Kidney (tissue), 14 donors: ENCODE results near the gene SPTLC3. TPM values are rescaled to one million over a fixed set of nuclear protein-coding genes. Genes with fewer than 3 reads are reported as not detected.

ENCODE experiments used
- DNase-seq, 5 donors: peaks; one replicate each; pipeline ENCODE4 v3.0.0-alpha.2; 2013 to 2020
- FAIRE-seq: peaks from 2 replicates; lab custom pipeline; 2012; peaks lifted over from hg19 to GRCh38; lab: Jason Lieb, UNC
- H3K27ac ChIP-seq, 2 donors: one replicate each; pipeline ENCODE4 v1.7.0; 2013; ENCODE audit warnings: low read depth in 2 of 2, low read length in 2 of 2, inconsistent platforms in 1 of 2
- H3K27me3 ChIP-seq: one replicate; pipeline ENCODE4 v1.7.1; 2013; ENCODE audit warnings: low read length, inconsistent platforms; ENCODE audit not compliant: control insufficient read depth, insufficient read depth
- H3K36me3 ChIP-seq, 3 donors: one replicate each; pipeline versions ENCODE4 v1.7.0 to v1.7.1; 2013; ENCODE audit warnings: low read length in 3 of 3, control low read depth in 1 of 3, inconsistent platforms in 1 of 3; ENCODE audit not compliant: insufficient read depth in 3 of 3, control insufficient read depth in 2 of 3
- H3K4me1 ChIP-seq, 3 donors: one replicate each; pipeline versions ENCODE4 v1.7.0 to v1.7.1; 2013; ENCODE audit warnings: low read length in 3 of 3, inconsistent platforms in 1 of 3, low read depth in 1 of 3; ENCODE audit not compliant: control insufficient read depth in 2 of 3, insufficient read depth in 2 of 3
- H3K4me3 ChIP-seq, 3 donors: one replicate each; pipeline versions ENCODE4 v1.7.0 to v1.8.1; 2013; ENCODE audit warnings: low read length in 3 of 3, control low read depth in 1 of 3, inconsistent platforms in 1 of 3
- H3K9ac ChIP-seq, 3 donors: one replicate each; pipeline versions ENCODE4 v1.7.0 to v1.7.1; 2013; ENCODE audit warnings: low read length in 3 of 3, control low read depth in 1 of 3, inconsistent platforms in 1 of 3
- H3K9me3 ChIP-seq, 3 donors: one replicate each; pipeline versions ENCODE4 v1.7.0 to v1.7.1; 2013; ENCODE audit warnings: low read length in 3 of 3, control low read depth in 1 of 3, inconsistent platforms in 1 of 3; ENCODE audit not compliant: control insufficient read depth in 2 of 3, insufficient read depth in 1 of 3
- intact Hi-C: fragments of 100-400 bp; cut with DNase I; formaldehyde crosslinking; loops from one replicate; pipeline ENCODE4 v1.11.1; 2022
- polyA plus RNA-seq: library from polyadenylated mRNA; stranded (reverse); fragments of 350-450 nt; fragmentation: Illumina TruSeq; extraction: RNeasy Lipid Tissue Mini Kit (QIAGEN cat#74804); gene quantifications from one replicate; pipeline ENCODE4 v1.2.3, GENCODE V29; 2014; ENCODE audit warnings: low read depth, low replicate concordance; ENCODE audit not compliant: insufficient read depth
- total RNA-seq: library from RNA; stranded (reverse); fragmentation: NEBNext Ultra II Directional; extraction: Animal tissue kit (Norgen Biotek cat#: 25700); gene quantifications from one replicate; pipeline ENCODE4 v1.2.1, GENCODE V29; 2021
- TF ChIP-seq, protein P1 (sequence below): IDR thresholded peaks from 3 replicates; pipeline ENCODE4 v1.5.1; 2012; ENCODE audit warnings: mild to moderate bottlenecking, moderate library complexity, borderline replicate concordance; ENCODE audit not compliant: insufficient read depth; ENCODE audit errors: extremely low read depth
- donor health status: control.
- donor health status: control.
- donor health status: control.
- donor health status: control.
- donor health status: control.
- donor health status: DM: yes; HTN: yes; CAD: no.
- donor health status: Normal renal cell carcinoma (clear cell type).

Gene SPTLC3
- total and polyA plus RNA-seq, 2 donors from 2014 or later, result 7.1 to 65.9 TPM

DNA sequence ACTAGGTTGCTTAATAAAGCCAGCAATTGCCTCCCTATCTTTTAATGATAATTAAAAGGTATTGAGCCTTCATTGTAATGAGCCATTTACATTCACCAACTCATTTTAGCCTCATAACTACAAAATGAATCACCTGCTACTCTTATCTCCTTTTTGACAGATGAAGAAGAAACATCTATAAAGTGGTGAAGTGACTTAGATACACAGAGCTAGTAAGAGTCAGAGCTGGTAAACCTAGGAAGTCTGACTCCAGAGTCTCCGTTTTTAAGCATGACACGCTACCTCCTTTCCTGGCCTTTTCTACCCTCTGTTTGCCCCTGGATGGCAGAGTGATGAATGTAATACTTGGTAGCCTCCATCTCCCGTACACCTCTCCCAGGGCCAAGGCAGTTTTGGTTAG lies 93.5 kb downstream of the SPTLC3 start:
- Histone ChIP-seq H3K27ac (no peak overlapping the region), H3K9ac (no peak overlapping the region), H3K9me3 (no peaks in the 10 kb centered on the region), H3K27me3 (no peaks in the 10 kb centered on the region), H3K4me3 (no peak overlapping the region), H3K4me1 (peaks cover 0 to 10% (median 0%) of the 10 kb centered on the region in 3 donors), H3K36me3 (no peaks in the 10 kb centered on the region)
- DNase-seq (no peak), FAIRE-seq (no peak)
- intact Hi-C loops, result no loop called here
- TF ChIP-seq, protein P1, sequence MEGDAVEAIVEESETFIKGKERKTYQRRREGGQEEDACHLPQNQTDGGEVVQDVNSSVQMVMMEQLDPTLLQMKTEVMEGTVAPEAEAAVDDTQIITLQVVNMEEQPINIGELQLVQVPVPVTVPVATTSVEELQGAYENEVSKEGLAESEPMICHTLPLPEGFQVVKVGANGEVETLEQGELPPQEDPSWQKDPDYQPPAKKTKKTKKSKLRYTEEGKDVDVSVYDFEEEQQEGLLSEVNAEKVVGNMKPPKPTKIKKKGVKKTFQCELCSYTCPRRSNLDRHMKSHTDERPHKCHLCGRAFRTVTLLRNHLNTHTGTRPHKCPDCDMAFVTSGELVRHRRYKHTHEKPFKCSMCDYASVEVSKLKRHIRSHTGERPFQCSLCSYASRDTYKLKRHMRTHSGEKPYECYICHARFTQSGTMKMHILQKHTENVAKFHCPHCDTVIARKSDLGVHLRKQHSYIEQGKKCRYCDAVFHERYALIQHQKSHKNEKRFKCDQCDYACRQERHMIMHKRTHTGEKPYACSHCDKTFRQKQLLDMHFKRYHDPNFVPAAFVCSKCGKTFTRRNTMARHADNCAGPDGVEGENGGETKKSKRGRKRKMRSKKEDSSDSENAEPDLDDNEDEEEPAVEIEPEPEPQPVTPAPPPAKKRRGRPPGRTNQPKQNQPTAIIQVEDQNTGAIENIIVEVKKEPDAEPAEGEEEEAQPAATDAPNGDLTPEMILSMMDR, result no peak

DNA sequence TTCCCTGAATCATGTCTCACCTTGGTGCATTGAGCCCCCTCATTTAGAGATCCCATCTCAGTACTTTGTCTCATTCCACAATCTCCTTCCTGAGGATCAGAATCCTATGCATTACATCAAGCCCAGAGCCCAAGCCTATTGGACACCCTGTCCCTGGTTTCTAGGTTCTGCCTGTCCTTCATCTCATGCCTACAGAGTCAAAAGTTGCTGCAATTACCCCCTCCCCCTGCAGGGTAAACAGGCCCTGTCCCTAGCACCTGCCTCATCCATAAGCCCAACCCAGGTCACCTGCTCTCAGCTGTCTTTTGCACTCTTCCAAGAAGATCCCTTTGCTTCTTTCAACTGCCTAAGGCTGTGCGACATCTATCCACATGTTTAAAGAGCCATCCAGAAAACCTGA lies 93.9 kb downstream of the SPTLC3 start:
- no peak overlapping the region for H3K27ac ChIP-seq
- no peak overlapping the region for H3K4me3 ChIP-seq
- H3K4me1 ChIP-seq, result peaks cover 0 to 10% (median 0%) of the 10 kb centered on the region in 3 donors
- H3K9ac ChIP-seq, result no peak overlapping the region
- TF ChIP-seq, protein P1, result no peak
- DNase-seq (no peak), FAIRE-seq (no peak)
- intact Hi-C loops, result no loop called here
- no peaks in the 10 kb centered on the region for H3K36me3 ChIP-seq
- no peaks in the 10 kb centered on the region for H3K27me3 ChIP-seq
- no peaks in the 10 kb centered on the region for H3K9me3 ChIP-seq

GRCh38 chr20:13105039-13105438 lies 96.3 kb downstream of the SPTLC3 start:
- intact Hi-C loops, result loop anchor here (5.0 kb wide), 1 partner anchor 133 kb away; no protein-coding TSS in a partner anchor
- FAIRE-seq, result no peak
- TF ChIP-seq, protein P1, result no peak

DNA sequence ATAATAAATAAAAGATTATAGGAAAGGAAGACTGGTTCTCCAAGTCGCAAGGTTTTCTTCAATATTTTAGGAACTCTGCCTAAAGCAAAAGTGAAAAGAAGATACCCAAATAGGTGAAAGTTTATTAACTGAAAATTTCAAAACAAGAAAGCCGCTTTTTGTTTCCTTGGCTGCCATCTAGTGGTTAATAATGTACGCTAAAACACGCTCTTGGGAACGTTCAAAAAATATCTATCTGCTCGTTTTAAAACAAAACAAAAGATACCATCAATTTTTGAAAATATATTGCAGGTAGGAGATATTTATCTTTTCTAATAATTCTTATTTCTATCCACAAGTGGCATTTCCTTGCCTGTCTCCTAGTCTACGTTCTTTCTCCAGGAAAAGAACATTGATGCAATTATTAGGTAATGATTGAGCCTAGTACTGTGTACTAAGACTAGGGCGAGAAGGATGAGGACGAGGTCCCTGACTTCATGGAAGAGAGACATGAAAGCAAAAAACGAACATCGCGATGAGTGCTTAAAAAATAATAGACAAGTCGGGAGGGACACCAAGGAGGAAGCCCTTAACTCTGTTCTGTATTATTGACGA lies 97.2 kb downstream of the SPTLC3 start:
- TF ChIP-seq, protein P1, result peak; percentile 61
- H3K4me1 ChIP-seq, result peaks cover 0 to 6% (median 0%) of the 10 kb centered on the region in 3 donors
- no peak overlapping the region for H3K4me3 ChIP-seq
- H3K36me3 ChIP-seq, result peaks cover 0 to 4% (median 0%) of the 10 kb centered on the region in 3 donors
- DNase-seq, result peak in 2 of 5 donors; percentile 42 to 64
- FAIRE-seq, result peak; percentile 86
- no peaks in the 10 kb centered on the region for H3K27me3 ChIP-seq
- intact Hi-C loops, result loop anchor here (5.0 kb wide), 1 partner anchor 134 kb away; no protein-coding TSS in a partner anchor
- H3K27ac ChIP-seq, result no peak overlapping the region
- no peaks in the 10 kb centered on the region for H3K9me3 ChIP-seq
- no peak overlapping the region for H3K9ac ChIP-seq

More at GRCh38 chr20:13105039-13105438, 96.3 kb downstream of the SPTLC3 start:
- Histone ChIP-seq H3K9ac (no peak overlapping the region), H3K27me3 (no peaks in the 10 kb centered on the region), H3K36me3 (peaks cover 0 to 4% (median 0%) of the 10 kb centered on the region in 3 donors), H3K4me1 (peaks cover 0 to 6% (median 0%) of the 10 kb centered on the region in 3 donors), H3K9me3 (no peaks in the 10 kb centered on the region), H3K27ac (no peak overlapping the region), H3K4me3 (no peak overlapping the region)
- DNase-seq, result peak in 1 of 5 donors; percentile 18
